TTC549 (cell line): ENCODE data around the gene SEC24B.
"Not testable (repeated sequence)": the region's sequence is repeated elsewhere in the genome, so short reads cannot be mapped to it uniquely, and the experiment has no call there.

Experiments used
- FAIRE-seq: peaks from 2 replicates; lab custom pipeline; 2012; peaks lifted over from hg19 to GRCh38; lab: Jason Lieb, UNC

Gene SEC24B

GRCh38 chr4:109579997-109580396 is 146.4 kb downstream of the SEC24B start:
- FAIRE-seq, result not testable (repeated sequence)

DNA sequence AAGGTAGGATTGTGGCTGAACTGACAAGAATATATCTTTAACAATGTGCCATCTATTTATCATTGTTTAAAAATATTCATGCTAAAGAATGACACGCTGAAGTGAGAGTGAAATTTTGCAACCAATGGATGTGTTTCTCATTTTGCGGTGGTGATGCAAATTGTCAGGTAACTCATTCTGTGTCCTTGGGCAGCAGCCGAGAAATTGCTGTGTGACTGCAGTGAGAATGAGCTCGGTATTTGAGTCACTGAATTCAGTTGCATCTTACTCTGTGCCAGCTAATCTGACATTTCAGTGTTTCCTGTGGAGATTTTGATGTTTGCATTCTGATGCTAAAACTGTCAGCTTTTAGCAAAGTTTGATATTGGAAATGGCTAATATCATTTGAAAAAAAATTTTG is 154.6 kb downstream of the SEC24B start:
- no peak for FAIRE-seq

- FAIRE-seq, result no peak
These were observed 155.5 kb downstream of the SEC24B start for GRCh38 chr4:109589119-109589518.

DNA sequence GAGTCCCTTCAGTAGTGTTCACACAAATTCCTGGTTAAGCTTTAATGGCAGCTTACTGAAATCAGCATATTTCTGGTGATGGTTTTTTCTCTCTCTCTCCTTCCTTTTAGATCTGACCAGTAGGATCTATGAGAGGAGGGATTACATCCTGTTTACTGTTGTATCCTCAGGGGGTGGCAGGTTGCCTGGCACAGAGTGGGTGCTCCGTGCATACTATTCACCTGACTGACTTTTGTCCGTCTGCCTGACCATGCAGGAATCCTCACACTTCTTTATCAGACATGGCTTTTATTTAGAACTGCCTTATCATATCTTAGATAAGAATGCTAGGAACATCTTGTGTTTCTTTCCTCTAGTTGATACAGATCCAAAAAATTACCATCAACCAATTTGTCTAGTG is 156.0 kb downstream of the SEC24B start:
- FAIRE-seq, result no peak
